ENCODE measurements around the gene SHMT2. TPM values are rescaled to one million over a fixed set of nuclear protein-coding genes. Genes with fewer than 3 reads are reported as not detected.

The SHMT2 gene
- total RNA-seq, 1 experiment from 2014 or later: 67.1 TPM

DNA sequence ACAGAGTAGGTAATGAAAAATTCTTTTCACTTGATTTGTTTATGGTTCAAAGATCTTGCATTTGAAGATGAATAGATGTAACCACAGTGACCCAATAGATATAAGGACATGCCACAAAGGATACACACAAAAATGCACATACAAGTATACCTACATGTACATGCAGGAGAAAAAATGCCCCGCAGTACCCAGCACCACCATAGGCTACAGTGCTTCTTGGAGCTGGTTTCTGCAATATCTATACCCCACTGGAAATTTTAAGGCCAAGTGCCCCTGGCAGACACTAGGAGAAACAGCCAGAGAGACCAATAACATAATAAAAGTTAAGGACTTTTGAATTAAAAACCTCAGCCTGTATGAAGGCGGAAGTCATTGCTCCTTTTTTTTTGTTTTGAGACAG, 33.6 kb downstream of the SHMT2 start:
- intact Hi-C loops (cut with micrococcal nuclease; ENCODE audit: unreplicated experiment) (loop anchor here (5.0 kb wide), 1 partner anchor 189 kb away; no protein-coding TSS in a partner anchor), in situ Hi-C loops (cut with HindIII; ENCODE audit: low pct_unique_long_range_greater_than_20kb, low sequenced_read_pairs) (no loop called here)
- H3K27ac ChIP-seq (ENCODE audit: low read length): no peak overlapping the region
- no TSS peak for BruUV-seq (replicated peaks)
- no peaks in the 10 kb centered on the region for H3K27me3 ChIP-seq (ENCODE audit: control insufficient read depth, insufficient read depth, low read length)
- CTCF ChIA-PET: interaction anchor here (0.6 kb wide), 1 partner anchor 510 kb away, joined by 4 read pairs; no protein-coding TSS in a partner anchor
- TF ChIP-seq, protein P1, sequence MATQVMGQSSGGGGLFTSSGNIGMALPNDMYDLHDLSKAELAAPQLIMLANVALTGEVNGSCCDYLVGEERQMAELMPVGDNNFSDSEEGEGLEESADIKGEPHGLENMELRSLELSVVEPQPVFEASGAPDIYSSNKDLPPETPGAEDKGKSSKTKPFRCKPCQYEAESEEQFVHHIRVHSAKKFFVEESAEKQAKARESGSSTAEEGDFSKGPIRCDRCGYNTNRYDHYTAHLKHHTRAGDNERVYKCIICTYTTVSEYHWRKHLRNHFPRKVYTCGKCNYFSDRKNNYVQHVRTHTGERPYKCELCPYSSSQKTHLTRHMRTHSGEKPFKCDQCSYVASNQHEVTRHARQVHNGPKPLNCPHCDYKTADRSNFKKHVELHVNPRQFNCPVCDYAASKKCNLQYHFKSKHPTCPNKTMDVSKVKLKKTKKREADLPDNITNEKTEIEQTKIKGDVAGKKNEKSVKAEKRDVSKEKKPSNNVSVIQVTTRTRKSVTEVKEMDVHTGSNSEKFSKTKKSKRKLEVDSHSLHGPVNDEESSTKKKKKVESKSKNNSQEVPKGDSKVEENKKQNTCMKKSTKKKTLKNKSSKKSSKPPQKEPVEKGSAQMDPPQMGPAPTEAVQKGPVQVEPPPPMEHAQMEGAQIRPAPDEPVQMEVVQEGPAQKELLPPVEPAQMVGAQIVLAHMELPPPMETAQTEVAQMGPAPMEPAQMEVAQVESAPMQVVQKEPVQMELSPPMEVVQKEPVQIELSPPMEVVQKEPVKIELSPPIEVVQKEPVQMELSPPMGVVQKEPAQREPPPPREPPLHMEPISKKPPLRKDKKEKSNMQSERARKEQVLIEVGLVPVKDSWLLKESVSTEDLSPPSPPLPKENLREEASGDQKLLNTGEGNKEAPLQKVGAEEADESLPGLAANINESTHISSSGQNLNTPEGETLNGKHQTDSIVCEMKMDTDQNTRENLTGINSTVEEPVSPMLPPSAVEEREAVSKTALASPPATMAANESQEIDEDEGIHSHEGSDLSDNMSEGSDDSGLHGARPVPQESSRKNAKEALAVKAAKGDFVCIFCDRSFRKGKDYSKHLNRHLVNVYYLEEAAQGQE (IDR thresholded peaks at IDR 0.05; ENCODE audit: insufficient read depth in 1 of 2, low read depth in 2 of 2, low read length in 1 of 2): no peak
- TF ChIP-seq, protein P2, sequence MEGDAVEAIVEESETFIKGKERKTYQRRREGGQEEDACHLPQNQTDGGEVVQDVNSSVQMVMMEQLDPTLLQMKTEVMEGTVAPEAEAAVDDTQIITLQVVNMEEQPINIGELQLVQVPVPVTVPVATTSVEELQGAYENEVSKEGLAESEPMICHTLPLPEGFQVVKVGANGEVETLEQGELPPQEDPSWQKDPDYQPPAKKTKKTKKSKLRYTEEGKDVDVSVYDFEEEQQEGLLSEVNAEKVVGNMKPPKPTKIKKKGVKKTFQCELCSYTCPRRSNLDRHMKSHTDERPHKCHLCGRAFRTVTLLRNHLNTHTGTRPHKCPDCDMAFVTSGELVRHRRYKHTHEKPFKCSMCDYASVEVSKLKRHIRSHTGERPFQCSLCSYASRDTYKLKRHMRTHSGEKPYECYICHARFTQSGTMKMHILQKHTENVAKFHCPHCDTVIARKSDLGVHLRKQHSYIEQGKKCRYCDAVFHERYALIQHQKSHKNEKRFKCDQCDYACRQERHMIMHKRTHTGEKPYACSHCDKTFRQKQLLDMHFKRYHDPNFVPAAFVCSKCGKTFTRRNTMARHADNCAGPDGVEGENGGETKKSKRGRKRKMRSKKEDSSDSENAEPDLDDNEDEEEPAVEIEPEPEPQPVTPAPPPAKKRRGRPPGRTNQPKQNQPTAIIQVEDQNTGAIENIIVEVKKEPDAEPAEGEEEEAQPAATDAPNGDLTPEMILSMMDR (IDR thresholded peaks at IDR 0.05): no peak
- no peak for TF ChIP-seq TCF7L2 (IDR thresholded peaks at IDR 0.05; ENCODE audit: low read depth, low read length)
- TF ChIP-seq SIN3A (IDR thresholded peaks at IDR 0.05; ENCODE audit: borderline replicate concordance, insufficient read depth, low read depth, low read length): no peak
- no peak for TF ChIP-seq POLR2AphosphoS5 (IDR thresholded peaks at IDR 0.05; ENCODE audit: low read depth, low read length)
- no peaks in the 10 kb centered on the region for H3K4me1 ChIP-seq (ENCODE audit: control insufficient read depth, insufficient read depth, low read length)
- ATAC-seq (no peak), DNase-seq (ENCODE audit: low read depth, low spot score) (no peak)
- POLR2A ChIA-PET: no interaction called here
- no peak overlapping the region for H3K4me3 ChIP-seq (ENCODE audit: low read depth in 2 of 2, low read length in 2 of 2)
- no peaks in the 10 kb centered on the region for H3K9me3 ChIP-seq (ENCODE audit: control insufficient read depth, insufficient read depth, low read depth, low read length)
- peaks cover 4% of the 10 kb centered on the region for H3K36me3 ChIP-seq (ENCODE audit: control insufficient read depth, insufficient read depth, low read length)

DNA sequence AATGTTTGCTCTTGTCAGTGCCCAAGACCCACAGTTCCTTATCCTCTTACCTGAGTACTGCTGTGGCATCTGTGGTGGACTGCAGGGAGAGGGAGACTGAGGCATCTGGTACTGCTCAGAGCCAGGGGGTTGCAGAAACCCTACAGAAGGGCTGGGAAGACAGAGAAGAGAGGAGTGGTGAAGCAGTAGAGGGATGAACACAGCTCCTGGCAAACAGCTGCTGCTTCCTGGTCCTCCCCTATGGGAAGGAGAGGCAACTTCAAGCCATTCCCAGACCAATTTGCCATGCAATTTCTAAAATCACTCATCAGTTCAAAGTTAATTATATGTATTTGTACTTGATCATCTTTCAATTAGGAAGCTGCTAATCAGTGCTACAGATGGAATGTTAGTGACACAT, 37.2 kb downstream of the SHMT2 start:
- in situ Hi-C loops (cut with HindIII; ENCODE audit: low pct_unique_long_range_greater_than_20kb, low sequenced_read_pairs): no loop called here

More for the DNA sequence above, 37.2 kb downstream of the SHMT2 start:
- intact Hi-C loops (cut with micrococcal nuclease; ENCODE audit: unreplicated experiment): no loop called here
- ATAC-seq (no peak), DNase-seq (ENCODE audit: low read depth, low spot score) (no peak)
- H3K36me3 ChIP-seq (ENCODE audit: control insufficient read depth, insufficient read depth, low read length): peaks cover 8% of the 10 kb centered on the region
- H3K4me3 ChIP-seq (ENCODE audit: low read depth in 2 of 2, low read length in 2 of 2): no peak overlapping the region
- H3K4me1 ChIP-seq (ENCODE audit: control insufficient read depth, insufficient read depth, low read length): no peaks in the 10 kb centered on the region
- no TSS peak for BruUV-seq (replicated peaks)
- TF ChIP-seq SIN3A (IDR thresholded peaks at IDR 0.05; ENCODE audit: borderline replicate concordance, insufficient read depth, low read depth, low read length) (no peak), TCF7L2 (IDR thresholded peaks at IDR 0.05; ENCODE audit: low read depth, low read length) (no peak), POLR2AphosphoS5 (IDR thresholded peaks at IDR 0.05; ENCODE audit: low read depth, low read length) (no peak)
- TF ChIP-seq, protein P2 (IDR thresholded peaks at IDR 0.05): no peak
- TF ChIP-seq, protein P1 (IDR thresholded peaks at IDR 0.05; ENCODE audit: insufficient read depth in 1 of 2, low read depth in 2 of 2, low read length in 1 of 2): no peak
- no peaks in the 10 kb centered on the region for H3K9me3 ChIP-seq (ENCODE audit: control insufficient read depth, insufficient read depth, low read depth, low read length)
- ChIA-PET POLR2A (no interaction called here), CTCF (interaction anchor here (0.7 kb wide), 1 partner anchor 87 kb away, joined by 4 read pairs; no protein-coding TSS in a partner anchor)
- no peaks in the 10 kb centered on the region for H3K27me3 ChIP-seq (ENCODE audit: control insufficient read depth, insufficient read depth, low read length)
- H3K27ac ChIP-seq (ENCODE audit: low read length): no peak overlapping the region

Measured in Panc1 (cell line).